HG02623 (cell line): Measurements from ENCODE around the gene STK24.
A peak's percentile ranks its signal among the peaks of the same experiment; 100 is the strongest.

ENCODE experiments used
- ATAC-seq: cut with Tn5 transposase; IDR thresholded peaks from one replicate; pipeline ENCODE4 v1.9.1; 2021; ENCODE audit warnings: moderate library complexity; ENCODE audit not compliant: unreplicated experiment

STK24 gene

DNA sequence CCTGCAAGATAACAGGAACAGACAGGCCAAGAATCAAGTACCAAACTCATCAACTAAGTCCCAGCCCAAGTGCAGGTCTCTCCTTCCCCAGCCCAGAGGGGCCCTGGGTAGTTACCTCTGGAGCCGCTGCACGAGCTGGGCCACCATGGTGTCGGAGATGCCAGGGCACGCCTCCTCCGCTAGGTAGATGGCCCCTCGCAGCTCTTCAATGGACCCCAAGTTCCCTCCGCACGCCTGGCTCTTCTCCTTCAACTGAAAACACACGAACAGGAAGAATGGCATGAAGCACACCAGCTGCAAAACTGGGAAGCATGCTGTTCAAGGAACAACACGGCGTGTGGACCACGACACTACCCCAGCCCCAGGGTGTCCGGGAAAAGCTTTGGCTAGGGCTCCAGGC, 119.9 kb downstream of the STK24 start:
- ATAC-seq = no peak

DNA sequence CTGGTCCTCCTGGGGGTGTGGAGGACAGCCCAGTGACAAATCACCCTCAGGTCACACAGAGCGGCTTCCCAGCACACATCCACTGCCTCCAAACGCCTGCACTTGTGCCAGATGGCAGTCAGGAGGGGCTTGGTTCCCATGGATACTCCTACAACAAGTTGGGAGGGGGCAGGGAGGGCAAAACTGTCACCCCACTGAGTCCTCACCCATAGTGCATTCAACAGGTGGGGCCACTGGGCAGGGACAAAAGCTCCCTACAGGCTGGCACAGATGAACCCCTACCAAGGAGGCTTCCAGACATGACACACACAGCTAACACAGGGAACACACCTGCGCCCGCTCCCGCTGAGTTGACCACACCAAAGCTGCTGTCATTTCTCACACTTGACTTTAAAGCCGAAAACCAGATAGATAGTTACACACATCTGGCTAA, 120.5 kb downstream of the STK24 start:
- no peak for ATAC-seq

DNA sequence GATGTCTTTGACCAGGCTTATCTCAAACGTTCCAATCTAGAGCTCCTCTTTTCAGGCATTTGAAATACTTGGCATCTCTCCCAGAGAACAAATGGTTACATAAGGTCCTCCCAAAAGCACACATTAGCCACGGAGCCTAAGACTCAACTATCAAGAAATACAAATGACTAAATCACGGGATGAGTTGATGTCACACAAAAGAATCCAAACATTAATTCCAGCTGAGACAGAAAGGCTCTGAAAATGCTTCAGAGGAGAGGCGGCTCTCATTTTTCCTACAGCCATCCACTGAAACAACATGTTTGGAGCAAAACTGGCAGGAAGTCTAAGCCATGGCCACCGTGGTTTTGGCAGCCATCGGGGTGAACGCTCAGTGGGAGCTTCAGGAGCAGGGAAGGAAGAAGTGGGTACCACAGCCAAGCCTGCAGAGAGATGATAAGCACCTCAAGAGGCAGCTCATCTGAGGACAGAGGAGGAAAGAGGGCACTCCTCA, 122.5 kb downstream of the STK24 start:
- no peak for ATAC-seq

DNA sequence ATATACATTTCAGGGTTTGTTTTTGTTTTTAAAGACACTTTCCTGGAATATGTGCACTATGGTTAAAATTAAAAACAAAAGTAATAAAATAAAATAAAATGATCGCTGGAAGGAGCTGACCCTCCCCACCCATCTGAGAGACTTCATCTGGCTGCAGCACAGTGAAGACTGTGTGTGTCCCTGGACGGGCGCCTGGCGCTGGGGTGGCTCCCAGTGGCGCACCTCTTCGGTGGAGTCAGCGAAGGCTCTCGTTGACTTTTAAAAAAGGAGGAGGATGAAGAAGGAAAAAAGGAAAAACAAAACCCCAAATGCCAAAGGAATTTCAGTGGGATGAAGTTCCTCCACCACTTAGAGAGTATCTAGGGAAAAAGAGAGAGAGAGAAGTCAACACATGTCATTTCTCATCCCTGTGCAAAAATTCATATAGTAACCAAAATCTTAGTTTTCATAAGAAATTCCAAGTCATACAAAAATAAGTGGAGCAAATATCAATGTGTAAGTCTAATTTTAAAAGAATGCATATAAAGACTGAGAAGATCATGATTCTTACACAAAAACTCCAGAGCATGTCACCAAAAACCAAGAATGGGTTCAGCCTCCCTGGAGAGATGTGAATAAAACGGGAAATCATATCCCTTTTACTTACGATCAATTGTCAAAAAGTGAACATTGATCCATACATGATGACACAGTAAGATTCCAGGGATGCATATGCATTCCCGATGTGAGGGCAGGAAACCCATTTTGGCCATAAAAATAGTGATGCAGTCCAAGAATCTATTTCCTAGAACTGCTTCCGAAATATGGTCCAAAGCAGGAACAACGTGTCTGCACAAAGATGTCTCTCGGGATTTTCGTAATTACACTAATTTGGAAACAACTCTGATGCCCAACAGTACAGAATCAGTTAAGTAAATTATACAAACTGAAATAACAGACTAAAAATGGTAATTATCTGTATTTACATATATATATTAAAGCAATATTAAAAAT, 123.8 kb downstream of the STK24 start:
- ATAC-seq = no peak

DNA sequence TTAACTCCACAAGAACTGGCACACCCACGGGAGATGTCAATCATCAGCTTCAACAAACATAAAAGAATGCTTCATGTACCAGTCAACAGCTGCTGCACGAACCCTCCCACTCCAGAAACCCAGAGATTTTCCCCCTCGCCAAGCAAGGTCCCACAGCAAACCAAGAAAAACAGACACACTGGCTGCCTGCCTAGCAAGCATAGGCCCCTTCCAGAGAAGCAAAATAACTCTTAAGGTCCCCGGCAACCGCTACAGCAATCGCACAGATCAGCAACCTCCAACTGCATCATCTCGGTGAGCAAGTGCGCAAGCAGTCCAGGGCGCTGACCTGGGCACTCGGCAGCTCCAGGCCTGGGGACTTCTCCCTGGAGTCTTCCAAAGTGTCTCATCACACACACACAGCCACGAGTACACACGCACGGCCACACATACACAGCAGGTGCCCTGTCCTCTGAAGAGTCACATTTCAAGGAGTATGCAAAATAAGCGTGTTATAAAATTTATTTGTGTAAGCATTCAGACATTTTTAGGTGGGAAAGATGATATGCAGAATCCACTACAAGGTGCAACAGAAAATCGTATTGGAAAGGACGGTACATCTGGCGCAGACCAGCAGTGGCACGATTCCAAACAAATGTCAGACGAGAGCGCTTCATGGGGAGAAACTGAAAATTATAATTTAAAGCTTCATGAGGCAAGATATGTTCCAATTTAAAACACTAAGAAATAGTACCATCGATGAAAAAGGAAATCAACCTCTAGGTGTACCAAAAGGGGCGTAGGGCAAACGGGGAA, 125.0 kb downstream of the STK24 start:
- ATAC-seq = no peak

DNA sequence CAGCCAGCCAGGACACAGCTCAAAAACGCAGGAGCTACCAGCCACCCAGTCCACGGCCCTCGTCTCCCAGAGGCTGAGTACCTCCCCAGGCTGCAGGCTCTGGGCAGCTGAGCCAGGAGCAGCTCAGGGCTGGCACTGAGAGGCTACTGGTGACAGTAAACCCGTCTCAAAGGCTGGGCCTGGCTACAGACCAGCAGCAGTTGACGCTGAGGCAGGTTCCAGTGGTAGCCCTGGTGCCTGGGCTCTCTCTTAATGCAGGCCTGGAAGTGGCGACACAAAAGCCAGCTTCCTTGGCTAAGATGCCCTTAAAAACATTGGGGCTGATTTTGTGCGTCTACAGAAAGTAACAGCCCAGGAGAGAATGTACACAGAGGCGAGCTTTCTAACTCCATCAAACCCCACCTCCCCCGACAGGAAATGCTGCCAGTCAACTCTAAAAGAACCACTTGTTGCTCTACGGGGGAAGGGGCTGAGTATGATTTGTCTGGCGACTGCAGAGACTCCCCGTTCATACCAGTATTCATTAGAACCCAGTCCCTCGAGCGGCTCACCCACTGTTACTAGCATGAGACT, 126.3 kb downstream of the STK24 start:
- no peak for ATAC-seq

DNA sequence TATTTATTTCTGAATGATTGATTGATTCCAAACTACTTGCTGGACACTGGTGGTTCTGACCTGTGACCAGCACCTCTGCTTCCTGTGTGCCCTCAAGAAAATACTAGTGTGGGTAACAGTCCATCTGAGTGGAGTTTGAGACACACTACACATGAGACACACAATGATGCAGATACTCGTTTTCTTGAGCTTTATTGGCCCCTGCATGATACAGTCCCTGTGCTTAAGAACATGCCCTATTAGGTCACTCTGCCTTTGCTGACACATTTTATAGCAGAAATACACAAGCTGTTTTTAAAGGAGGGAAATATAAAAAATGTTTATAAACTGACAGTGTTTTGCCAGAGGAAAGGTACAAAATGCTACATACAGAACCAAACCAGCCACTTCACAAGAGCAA, 126.9 kb downstream of the STK24 start:
- ATAC-seq = no peak

DNA sequence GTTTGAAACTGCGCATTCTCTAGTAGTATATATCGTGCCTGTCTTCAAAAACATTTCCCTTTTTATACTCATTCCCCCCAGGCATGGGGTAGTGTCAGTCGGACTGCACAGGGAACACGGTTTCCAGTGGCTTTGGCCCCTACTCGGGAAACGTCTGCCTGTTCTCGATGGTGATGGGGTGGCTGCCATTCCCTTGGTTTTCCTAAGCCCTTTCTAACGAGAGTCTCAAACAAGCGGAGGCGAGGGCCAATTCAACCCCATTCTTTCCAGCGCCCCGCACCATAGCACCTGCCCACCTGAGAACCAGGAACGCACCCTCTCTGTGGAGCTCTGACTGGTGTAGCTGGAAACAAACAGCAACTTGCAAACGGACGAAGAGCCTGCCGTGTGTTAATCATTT, 127.6 kb downstream of the STK24 start:
- no peak for ATAC-seq

DNA sequence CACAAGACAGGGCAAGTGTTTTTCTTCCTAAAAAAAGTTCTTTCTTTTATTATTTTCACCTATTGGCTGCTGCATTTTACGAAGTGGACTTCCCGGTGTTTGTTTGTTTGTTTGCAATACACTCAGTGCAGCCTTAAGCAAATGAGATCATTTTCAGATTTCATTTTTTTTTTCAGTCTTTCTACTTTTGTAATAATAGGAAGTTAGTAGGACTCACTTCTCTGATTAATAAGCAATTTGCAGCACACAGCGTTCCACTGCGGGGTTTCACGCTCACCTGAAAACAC, 128.3 kb downstream of the STK24 start:
- ATAC-seq = no peak

DNA sequence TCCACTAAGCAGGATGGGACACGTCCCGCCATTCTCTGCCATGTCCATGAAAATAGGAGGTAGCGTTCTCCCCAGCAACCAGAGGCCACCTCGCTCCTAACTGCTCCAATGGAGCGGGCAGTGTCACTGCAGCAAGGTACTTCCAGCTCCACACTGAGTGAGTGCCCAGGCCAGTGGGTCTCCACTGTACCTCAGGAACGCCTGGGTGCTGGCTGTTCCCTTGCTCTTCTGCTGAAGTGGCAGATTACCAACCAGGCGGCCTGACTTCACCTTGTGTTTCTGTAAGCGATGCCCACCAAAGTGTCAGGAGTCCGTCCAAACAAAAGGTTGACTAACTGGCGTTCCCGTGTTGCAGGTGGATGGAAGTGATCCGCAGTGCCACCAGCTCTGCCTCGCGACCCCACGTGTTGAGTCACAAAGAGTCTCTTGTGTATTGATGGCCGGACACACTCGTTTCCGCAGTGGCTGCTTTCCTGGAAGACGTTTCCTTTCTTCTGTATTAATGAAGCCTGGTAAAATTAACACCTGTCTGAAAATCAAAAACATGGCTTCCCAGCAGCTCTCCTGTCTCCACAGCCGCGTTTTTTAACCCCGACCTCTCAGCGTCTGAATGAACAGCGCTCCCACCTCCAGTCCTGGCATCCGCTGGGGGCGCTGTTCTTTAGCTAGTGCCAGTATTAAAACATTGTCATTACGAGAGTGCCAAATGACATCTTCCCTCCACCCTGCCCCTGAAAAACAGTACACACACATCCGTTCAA, 128.8 kb downstream of the STK24 start:
- no peak for ATAC-seq

DNA sequence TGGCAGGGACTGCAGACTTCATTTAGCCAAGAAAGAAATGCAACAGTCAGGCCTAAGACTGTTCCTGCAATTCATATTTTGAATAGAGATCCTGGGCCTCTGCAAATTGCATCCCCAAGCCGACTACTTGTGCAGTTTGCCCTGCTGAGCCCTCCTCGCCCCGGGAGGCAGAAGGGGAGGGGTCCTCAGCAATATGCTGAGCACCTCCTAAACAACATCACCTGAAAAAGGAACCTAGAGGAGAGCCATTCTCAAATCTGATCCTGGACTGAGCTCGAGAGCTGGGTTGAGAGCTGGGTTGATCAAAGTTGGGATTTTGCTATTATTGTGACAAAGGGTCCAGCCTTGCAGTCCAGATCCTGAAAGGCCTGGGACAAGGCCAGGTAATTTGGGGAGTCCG, 129.8 kb downstream of the STK24 start:
- ATAC-seq = no peak

DNA sequence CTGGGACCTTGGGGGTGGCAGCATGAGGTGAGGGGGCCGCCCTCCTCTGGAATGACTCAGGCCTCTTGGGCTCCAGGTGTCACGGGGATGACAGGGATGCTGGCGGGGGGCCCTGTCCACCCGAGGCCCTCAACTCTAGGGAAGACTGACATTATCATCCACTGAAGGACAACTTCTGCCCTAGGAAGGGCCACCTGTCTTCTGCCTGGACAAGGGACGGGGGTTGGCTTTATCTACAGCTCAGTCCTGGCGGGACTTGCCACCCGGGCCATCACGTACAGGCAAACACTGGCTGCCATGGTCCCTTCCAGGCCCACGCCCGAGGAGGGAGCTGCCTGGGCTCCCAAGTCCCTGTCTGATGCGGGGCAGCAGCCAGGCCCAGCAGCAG, 130.7 kb downstream of the STK24 start:
- ATAC-seq = no peak

DNA sequence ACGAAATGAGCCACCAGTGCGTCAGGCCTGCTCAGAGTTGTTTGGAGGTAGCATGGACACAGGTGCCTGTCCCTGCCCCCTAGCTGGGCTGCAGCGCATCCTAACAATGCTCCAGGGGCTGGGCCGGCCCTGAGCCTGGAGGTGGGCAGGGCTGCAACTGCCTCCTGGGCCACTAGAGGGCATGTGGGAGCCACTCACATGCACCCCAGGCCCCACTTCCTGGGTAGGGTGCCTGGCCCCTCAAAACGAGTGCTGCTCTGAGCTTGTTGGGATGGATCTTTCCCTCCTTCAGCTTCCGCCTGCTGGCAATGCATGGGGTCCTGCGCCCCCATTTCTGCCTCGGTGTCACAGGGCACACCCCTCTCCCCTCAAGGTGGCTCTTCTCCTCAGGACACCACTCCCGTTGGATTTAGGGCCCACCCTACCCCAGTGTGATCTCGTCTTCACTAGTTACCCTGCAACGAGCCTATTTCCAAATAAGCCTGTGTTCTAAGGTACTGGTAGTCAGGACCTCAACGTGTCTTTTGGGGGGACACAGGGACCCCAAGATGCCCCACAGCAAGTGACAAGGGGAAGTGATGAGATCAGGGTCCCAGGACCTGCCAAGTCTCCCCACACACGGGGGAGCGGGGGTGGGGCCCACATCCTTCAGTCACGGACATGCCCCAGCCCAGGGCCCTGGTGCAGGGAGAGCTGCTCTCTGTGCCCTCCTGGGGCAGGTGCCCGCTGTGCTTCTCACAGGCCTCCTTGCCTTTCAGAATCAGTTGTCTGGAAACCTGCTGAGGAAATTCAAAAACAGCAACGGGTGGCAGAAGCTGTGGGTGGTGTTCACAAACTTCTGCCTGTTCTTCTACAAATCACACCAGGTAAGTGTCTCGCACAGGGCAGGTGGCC, 131.3 kb downstream of the STK24 start:
- peak; percentile 91 for ATAC-seq

DNA sequence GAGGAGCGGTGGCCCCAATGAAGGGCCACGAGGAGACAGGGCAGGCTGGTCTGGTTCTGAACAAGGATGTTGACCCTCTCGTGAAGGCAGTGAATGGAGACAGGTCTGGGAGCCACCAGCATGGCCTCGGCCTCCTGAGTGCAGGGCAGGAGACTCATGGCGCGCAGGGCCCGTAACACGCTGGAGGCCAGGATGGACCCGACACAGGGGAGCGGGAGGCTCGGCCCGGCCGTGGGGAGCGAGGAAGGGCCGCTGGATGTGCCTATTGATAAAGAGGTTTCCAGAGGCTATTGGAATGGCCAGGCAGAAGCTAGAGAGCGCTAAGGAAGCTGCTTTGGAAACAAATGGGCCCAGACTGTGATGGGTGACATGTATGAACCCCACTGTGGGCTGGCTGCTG, 132.5 kb downstream of the STK24 start:
- no peak for ATAC-seq

DNA sequence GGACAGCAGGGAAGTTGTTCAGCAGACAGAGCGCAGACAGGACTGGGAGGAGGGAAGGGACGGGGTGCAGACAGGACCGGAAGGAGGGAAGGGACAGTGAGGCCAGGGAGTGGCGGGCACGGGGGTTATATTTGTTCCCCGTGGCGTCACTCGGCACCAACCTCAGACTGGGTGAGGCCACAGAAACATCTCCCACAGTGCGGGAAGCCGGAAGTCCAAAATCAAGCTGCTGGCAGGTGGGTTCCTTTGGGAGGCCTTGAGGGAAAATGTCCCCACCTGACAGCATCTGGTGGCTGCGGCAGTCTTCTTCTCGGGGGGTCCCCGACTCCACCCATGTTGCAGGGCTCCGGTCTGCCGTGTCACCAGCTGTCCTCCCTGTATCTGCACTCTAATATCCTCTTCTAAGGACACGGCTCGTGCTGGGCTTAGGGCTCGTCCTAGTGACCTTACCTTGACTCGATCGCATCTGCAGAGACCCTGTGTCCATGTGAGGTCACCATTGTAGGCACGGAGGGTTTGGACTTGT, 133.0 kb downstream of the STK24 start:
- ATAC-seq = no peak

DNA sequence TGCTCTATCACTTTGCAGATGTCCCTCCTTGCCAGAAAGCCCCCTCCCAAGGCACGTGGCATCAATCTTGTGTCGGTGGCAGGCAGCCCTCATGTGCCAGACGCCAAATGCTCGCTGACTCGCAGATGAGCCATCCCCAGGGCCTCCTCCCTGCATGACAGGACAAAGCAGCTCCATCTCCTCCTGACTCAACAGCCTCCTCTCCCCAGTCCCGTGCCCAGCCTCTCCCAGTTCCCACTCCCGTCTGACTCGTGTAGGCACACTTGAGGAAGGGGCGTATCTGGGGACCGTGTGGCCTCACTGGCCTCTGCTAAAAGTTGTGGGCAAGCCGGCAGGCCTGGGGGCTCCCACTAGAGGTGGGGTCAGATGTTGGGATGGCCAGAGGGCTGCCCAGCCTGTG, 133.6 kb downstream of the STK24 start:
- no peak for ATAC-seq

DNA sequence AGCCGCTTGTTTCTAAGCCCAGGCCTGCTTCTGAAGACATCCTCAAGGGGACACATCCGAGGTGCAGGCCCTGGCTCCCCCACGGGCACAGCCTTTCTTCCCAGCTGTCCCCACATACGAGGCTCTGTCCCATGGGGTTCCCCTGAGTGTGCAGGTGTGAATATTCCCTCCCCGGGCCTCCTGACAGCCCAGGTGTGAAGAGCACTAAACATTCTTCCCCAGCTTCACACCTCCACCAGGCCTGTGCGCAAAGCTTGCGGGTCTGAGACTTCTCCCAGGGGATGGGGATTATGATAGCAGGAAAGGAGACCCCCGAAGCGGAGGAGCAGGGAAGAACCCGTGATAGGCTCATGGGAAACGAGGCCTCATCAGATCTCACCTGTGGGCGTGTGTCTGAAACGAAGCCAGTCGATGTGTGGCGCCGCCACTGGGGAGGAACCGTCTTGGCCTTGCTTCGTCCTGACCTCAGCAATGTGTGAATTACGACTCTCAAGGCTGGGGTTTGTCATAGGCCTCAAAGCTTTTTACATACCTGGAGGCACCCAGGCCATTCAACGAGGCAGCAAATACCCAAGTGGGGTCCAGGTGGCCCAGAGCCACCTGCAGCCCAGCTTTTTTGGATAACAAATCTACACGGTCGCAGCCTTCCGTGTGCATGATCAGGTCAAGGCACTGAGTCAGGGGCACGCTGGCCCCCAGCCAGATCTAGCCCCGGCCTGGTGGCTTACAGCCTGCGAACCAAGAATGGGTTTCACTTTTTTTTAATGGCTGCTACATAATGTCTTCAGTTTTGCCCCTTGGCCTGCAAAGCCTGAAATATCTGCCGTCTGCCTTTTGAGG, 134.3 kb downstream of the STK24 start:
- ATAC-seq = no peak

DNA sequence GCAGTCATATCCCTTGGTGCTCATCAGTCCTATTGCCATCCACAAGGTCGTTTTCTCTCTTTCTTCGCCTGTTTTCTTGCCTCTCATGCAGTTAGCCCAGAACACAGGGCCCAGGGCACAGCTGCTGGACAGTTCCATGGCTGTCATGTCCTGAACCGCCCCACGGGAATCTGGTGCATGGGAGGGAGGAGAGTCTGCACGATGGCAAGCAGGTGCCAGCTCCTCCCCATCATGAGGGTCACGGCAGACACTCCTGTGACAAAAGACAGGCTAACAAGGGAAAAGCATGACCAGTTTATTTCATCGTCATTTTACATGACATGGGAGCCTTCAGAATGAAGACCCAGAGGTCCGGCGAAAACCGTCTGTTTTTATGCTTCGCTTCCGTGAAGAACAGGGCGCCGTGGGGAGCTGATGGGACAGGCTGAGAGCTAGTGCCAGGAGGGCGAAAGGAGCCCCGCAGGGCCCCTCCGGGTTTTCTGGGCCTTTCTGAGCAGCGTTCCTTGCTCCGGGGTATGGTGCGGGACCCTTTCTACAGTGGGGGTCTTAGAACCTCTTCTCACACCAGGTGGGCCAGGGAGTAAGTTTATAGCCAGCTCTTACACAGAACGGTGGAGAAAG, 135.7 kb downstream of the STK24 start:
- no peak for ATAC-seq
